ACC112 (cell line): ENCODE results near the gene TRPM3.

ENCODE experiments used
- H2AFZ ChIP-seq: fragments of 200-600 bp; sonication (generic); one replicate; pipeline ENCODE4 v1.6.0; 2017; ENCODE audit warnings: antibody characterized with exemption, low read length; ENCODE audit not compliant: unreplicated experiment
- H3K27ac ChIP-seq: fragments of 200-600 bp; sonication (generic); 2 replicates; pipeline ENCODE4 v1.5.1; 2014; ENCODE audit warnings: low read depth, mild to moderate bottlenecking, antibody characterized with exemption, low read length, moderate library complexity
- H3K27me3 ChIP-seq: fragments of 200-600 bp; sonication (generic); 2 replicates; pipeline ENCODE4 v1.6.1; 2014; ENCODE audit warnings: mild to moderate bottlenecking, antibody characterized with exemption, low read length, moderate library complexity, mixed read lengths; ENCODE audit not compliant: insufficient read depth
- H3K36me3 ChIP-seq: fragments of 200-600 bp; sonication (generic); 2 replicates; pipeline ENCODE4 v1.6.1; 2016; ENCODE audit warnings: mild to moderate bottlenecking, antibody characterized with exemption, low read length, moderate library complexity, mixed read lengths; ENCODE audit not compliant: insufficient read depth
- H3K4me1 ChIP-seq: fragments of 200-600 bp; sonication (generic); one replicate; pipeline ENCODE4 v1.6.1; 2016; ENCODE audit warnings: low read length, mixed read lengths; ENCODE audit not compliant: insufficient read depth, unreplicated experiment, control insufficient read depth
- H3K4me3 ChIP-seq: fragments of 200-600 bp; sonication (generic); 2 replicates; pipeline ENCODE4 v1.5.1; 2014; ENCODE audit warnings: mild to moderate bottlenecking, low read depth, low read length
- H3K79me2 ChIP-seq: fragments of 200-600 bp; sonication (generic); one replicate; pipeline ENCODE4 v1.6.0; 2016; ENCODE audit warnings: low read length; ENCODE audit not compliant: control insufficient read depth, unreplicated experiment, insufficient read depth

The TRPM3 gene

DNA sequence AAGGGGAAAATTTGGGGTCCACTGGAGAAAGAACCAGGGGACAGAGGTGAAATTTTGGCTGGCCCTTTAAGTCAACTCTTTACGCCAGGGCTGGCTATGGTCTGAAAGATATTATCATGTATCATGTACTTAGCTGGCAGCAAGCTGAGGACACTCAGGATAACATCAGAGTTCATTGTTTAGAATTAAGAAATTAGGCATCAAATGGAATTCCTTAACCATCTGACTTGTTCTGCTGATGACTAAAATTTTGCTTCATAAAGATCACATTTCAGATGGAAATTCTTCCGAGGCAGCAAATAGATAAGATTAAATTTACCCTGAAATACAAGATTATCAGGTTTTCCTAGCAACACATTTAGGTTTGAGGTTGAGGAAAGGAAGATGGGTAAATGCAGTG lies 437.6 kb downstream of the TRPM3 start:
- Histone ChIP-seq H3K36me3 (no peaks in the 10 kb centered on the region), H3K4me3 (no peak overlapping the region), H2AFZ (no peak overlapping the region), H3K27me3 (0 out of 2 replicates have a peak, but pooled peaks cover 2% of the 10 kb centered on the region), H3K4me1 (peaks cover 8% of the 10 kb centered on the region), H3K27ac (no peak overlapping the region), H3K79me2 (no peaks in the 10 kb centered on the region)

DNA sequence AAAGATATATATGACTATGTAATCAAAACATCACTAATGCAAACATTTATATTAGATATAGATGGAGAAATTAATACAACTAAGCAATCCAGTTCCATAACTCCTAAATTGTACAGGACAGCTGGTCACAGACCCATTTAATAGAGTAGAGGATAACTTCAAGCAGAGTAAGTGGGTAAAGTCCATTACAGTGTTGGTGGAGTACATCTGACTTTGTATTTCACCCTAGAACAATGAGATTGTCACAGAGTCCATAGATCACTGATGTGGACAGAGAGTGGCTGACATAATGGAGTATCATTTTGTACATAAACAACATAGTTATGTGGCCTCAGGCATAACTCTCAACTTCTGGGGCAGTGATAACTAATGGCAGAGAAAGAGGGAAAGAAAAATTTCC lies 439.1 kb downstream of the TRPM3 start:
- Histone ChIP-seq H2AFZ (no peak overlapping the region), H3K4me1 (peaks cover 19% of the 10 kb centered on the region), H3K36me3 (no peaks in the 10 kb centered on the region), H3K27ac (no peak overlapping the region), H3K79me2 (no peaks in the 10 kb centered on the region), H3K27me3 (no peaks in the 10 kb centered on the region), H3K4me3 (no peak overlapping the region)

- Histone ChIP-seq H2AFZ (no peak overlapping the region), H3K79me2 (no peaks in the 10 kb centered on the region), H3K27me3 (no peaks in the 10 kb centered on the region), H3K36me3 (no peaks in the 10 kb centered on the region), H3K27ac (no peak overlapping the region), H3K4me1 (peaks cover 19% of the 10 kb centered on the region), H3K4me3 (no peak overlapping the region)
Measured at GRCh38 chr9:70679845-70680244, 441.6 kb downstream of the TRPM3 start.

- H3K79me2 ChIP-seq, result no peaks in the 10 kb centered on the region
- H3K36me3 ChIP-seq, result no peaks in the 10 kb centered on the region
- H3K27ac ChIP-seq, result no peak overlapping the region
- no peak overlapping the region for H2AFZ ChIP-seq
- H3K4me3 ChIP-seq, result no peak overlapping the region
- no peaks in the 10 kb centered on the region for H3K27me3 ChIP-seq
- H3K4me1 ChIP-seq, result peaks cover 19% of the 10 kb centered on the region
Measured at GRCh38 chr9:70678153-70678552, 443.3 kb downstream of the TRPM3 start.

DNA sequence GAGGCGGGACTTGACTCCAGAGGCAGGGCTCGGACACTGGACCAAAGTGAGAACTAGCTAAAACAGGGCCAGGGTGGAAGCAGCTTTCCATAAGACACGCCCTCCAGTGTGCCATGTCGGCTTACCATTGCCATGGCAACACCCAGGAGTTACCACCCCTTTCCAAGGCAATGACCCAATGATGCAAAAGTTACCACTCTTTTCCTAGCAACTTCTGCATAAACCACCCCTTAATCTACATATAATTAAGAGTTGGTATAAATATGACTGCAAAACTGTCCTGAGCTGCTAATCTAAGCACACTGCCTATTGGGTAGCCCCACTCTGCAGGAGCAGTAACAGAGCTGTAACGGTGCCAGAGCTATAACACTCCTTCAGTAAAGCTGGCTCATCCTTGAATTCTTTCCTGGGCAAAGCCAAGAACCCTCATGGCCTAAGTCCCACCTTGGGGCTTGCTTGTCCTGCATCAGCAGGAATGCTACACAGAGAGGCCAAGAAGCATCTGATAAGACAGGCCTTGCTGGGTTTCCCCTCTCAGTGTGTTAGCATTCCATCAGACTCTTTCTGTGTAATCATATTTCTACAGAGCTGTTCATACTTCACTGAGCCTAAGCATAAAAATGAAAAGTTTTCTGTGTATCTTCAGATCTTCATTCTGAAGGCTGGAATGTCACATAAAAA lies 444.2 kb downstream of the TRPM3 start:
- no peak overlapping the region for H3K4me3 ChIP-seq
- no peaks in the 10 kb centered on the region for H3K36me3 ChIP-seq
- H3K79me2 ChIP-seq, result no peaks in the 10 kb centered on the region
- no peaks in the 10 kb centered on the region for H3K27me3 ChIP-seq
- H3K27ac ChIP-seq, result no peak overlapping the region
- H2AFZ ChIP-seq, result no peak overlapping the region
- H3K4me1 ChIP-seq, result peaks cover 26% of the 10 kb centered on the region

GRCh38 chr9:70675868-70676370 lies 445.5 kb downstream of the TRPM3 start:
- no peaks in the 10 kb centered on the region for H3K36me3 ChIP-seq
- no peaks in the 10 kb centered on the region for H3K79me2 ChIP-seq
- H2AFZ ChIP-seq, result no peak overlapping the region
- no peaks in the 10 kb centered on the region for H3K27me3 ChIP-seq
- no peak overlapping the region for H3K27ac ChIP-seq
- no peak overlapping the region for H3K4me3 ChIP-seq
- H3K4me1 ChIP-seq, result peaks cover 28% of the 10 kb centered on the region

DNA sequence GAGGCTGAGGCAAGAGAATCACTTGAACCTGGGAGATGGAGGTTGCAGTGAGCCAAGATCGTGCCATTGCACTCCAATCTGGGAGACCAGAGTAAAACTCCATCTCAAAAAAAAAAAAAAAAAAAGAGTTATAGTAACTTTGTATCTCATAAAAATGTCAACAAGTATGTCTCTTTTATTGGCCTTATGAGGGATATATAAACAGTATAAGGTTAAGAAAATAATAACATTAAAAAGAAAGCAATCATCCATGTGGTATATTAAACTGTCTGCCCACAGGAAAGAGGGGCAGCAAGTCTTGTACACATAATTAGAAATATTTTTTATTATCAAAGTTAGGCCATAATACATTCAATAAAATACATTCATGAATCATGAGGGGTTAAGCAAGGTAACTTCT lies 447.6 kb downstream of the TRPM3 start:
- Histone ChIP-seq H3K79me2 (no peaks in the 10 kb centered on the region), H3K27ac (no peak overlapping the region), H3K4me1 (peaks cover 20% of the 10 kb centered on the region), H2AFZ (no peak overlapping the region), H3K4me3 (no peak overlapping the region), H3K27me3 (no peaks in the 10 kb centered on the region), H3K36me3 (no peaks in the 10 kb centered on the region)

DNA sequence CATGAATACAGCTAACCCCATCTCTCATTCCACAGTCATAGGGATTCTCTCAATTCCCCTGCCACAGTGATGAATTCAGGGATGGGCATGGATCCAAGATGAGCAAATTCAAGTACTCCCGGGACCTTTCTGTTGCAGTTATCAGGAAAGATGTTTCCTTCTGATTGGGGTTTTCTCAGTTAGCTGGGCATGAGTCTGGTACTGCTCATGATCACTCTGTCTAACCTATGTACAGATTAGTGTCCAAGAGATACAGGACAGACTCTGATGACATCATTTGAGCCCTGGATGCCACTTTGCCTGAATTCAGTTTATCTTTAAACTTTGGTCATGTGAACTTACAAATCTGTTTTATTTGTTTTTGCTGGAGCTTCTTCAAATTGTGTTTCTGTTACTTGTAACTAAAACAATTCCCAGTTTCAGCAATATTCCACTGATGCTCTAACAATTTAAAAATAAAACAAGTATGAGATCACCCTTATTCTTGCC lies 449.2 kb downstream of the TRPM3 start:
- Histone ChIP-seq H3K27me3 (no peaks in the 10 kb centered on the region), H3K4me1 (peaks cover 9% of the 10 kb centered on the region), H3K36me3 (no peaks in the 10 kb centered on the region), H2AFZ (no peak overlapping the region), H3K27ac (no peak overlapping the region), H3K4me3 (no peak overlapping the region), H3K79me2 (no peaks in the 10 kb centered on the region)

DNA sequence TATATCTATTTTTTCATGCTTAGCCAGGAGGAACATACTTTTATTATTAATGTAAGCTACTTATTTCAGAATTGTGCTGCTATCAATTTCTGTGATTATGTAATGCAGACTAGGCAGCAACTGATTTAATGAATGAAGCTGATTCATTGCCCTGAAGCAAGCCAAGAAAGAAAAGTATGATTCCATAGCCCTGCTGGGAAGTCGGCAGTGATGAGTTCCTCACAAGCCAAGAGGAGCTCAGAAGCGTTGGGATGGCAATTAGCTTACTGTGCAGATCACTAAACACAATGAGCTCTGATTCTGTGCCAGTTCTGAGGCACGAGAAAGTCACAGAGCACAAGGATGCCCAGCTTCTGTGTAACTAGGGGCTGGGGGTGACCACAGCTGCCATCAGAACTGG lies 452.7 kb downstream of the TRPM3 start:
- Histone ChIP-seq H3K27ac (no peak overlapping the region), H3K4me1 (peaks cover 9% of the 10 kb centered on the region), H2AFZ (no peak overlapping the region), H3K79me2 (no peaks in the 10 kb centered on the region), H3K36me3 (no peaks in the 10 kb centered on the region), H3K27me3 (no peaks in the 10 kb centered on the region), H3K4me3 (no peak overlapping the region)

DNA sequence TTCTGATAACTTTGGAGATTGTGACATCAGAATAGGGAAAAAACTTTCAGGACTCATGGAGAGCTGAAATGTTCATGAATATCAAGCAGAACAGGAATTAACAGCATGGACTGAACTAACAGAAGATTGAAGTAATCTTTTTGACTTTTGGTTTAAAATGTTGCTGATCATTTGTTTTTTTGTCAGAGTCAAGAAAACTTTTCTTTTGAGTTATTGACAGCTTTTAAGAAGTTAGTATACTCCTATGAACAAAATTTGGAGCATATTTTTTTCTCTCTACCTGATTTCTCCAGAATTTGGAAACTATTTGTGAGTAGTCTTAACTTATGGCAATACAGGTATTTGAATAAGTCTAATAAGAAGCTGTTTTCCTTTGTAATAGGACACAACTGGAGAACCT lies 462.7 kb downstream of the TRPM3 start:
- Histone ChIP-seq H3K4me3 (no peak overlapping the region), H3K4me1 (no peaks in the 10 kb centered on the region), H2AFZ (no peak overlapping the region), H3K36me3 (no peaks in the 10 kb centered on the region), H3K27me3 (no peaks in the 10 kb centered on the region), H3K79me2 (no peaks in the 10 kb centered on the region), H3K27ac (no peak overlapping the region)

- Histone ChIP-seq H3K4me1 (no peaks in the 10 kb centered on the region), H3K36me3 (no peaks in the 10 kb centered on the region), H3K4me3 (no peak overlapping the region), H3K27ac (no peak overlapping the region), H3K79me2 (no peaks in the 10 kb centered on the region), H2AFZ (no peak overlapping the region), H3K27me3 (no peaks in the 10 kb centered on the region)
Measured at GRCh38 chr9:70656281-70656680, 465.1 kb downstream of the TRPM3 start.
